GM18907 (cell line): ENCODE results near the gene RFC4.
A peak's percentile ranks its signal among the peaks of the same experiment; 100 is the strongest.
"Not testable (repeated sequence)": the region's sequence is repeated elsewhere in the genome, so short reads cannot be mapped to it uniquely, and the experiment has no call there.

ENCODE experiments used
- ATAC-seq: cut with Tn5 transposase; IDR thresholded peaks from one replicate; pipeline ENCODE4 v1.9.1; 2021; ENCODE audit warnings: mild to moderate bottlenecking, moderate library complexity; ENCODE audit not compliant: unreplicated experiment

RFC4 gene, protein sequence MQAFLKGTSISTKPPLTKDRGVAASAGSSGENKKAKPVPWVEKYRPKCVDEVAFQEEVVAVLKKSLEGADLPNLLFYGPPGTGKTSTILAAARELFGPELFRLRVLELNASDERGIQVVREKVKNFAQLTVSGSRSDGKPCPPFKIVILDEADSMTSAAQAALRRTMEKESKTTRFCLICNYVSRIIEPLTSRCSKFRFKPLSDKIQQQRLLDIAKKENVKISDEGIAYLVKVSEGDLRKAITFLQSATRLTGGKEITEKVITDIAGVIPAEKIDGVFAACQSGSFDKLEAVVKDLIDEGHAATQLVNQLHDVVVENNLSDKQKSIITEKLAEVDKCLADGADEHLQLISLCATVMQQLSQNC

DNA sequence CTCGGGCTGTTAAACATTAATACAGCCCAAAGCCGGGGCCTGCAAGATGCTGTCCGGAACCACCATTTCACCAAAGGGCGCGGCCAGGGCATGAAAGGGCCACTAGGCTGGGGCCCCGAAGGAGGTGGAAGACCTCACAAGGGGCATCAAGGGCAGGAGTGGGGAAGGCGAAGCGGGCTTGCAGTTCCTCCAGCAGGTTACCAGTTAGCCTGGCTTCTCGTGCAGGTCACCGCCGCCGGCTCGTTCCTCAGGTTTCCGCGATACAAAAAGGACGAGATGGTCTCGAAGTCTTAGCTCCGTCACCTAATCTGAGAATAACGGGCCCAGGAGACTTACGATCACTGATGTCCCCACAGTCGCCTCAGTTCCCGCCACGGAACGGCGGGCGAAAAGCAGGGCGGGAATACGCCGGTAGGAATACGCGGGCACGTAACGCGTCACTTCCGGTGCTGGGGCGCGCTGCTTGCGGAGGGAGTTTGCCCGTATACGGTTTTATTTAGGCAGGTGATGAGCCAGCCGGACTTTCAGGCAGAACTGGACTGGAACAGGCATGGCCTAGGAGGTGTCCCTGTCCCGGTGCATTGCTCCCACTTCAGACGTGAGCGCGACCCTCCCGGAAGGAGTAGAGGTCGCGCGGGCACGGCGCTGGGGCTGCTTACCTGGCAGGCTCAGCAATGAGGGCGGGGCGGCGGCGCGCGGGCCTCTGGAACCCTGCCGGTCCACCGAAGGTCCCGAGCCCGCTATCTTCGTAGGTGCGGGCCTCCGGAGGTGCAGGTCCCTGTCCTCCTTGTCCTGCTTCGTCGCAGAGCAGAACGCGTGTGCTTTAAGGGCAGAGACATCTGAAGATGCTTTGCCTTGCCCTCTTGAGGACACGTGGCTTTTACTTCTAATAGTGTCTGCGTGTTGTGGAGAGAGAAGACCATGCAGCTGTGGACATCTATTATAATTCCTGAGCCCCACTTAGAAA is at the start of gene RFC4:
TSS of gene RFC4 (minus strand) at position 394 of the 967 bp plus-strand sequence. CDS start 1,769 bp downstream, outside the sequence.
- ATAC-seq, result peak; percentile 93

GRCh38 chr3:186854954-186855353 is 48.7 kb upstream of the RFC4 start:
- no peak for ATAC-seq

DNA sequence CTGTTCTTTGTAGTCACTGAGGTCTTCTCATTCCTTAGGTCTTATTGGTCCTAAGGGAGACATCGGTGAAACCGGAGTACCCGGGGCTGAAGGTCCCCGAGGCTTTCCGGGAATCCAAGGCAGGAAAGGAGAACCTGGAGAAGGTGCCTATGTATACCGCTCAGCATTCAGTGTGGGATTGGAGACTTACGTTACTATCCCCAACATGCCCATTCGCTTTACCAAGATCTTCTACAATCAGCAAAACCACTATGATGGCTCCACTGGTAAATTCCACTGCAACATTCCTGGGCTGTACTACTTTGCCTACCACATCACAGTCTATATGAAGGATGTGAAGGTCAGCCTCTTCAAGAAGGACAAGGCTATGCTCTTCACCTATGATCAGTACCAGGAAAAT is 47.9 kb upstream of the RFC4 start:
- ATAC-seq, result no peak

GRCh38 chr3:186852994-186853393 is 46.7 kb upstream of the RFC4 start:
- ATAC-seq, result no peak

GRCh38 chr3:186851835-186852234 is 45.6 kb upstream of the RFC4 start:
- not testable (repeated sequence) for ATAC-seq

DNA sequence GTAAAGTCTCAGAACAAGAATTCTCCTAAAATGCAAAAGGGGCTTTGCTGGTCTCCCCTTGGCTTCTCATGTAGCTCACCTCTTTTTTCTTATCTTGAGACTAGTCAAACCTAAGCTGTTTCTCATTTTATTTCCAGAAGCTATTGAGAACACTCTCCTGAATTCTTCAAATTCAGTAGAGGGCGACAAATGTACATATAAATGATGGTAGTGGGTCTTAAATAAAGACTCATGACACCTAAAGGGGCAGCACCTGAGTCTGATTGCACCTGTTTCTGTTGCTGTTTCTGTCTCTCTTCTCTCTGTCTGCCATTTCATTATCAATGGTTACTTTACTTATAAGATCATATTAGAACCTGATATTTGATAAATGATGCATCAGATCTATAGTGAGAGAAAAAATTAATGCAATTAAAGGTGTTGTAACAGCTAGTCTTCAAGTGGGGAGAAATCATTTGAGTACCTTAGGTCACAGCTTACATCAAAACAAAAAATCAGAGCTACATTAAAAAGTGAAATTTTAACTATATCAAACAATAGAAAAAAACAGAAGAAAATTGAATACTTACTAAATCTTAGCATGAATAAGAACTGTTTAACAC is 43.2 kb upstream of the RFC4 start:
- no peak for ATAC-seq

GRCh38 chr3:186847437-186847836 is 41.2 kb upstream of the RFC4 start:
- ATAC-seq, result no peak

- no peak for ATAC-seq
Observed at GRCh38 chr3:186845756-186846155, 39.5 kb upstream of the RFC4 start.

GRCh38 chr3:186844908-186845307 is 38.6 kb upstream of the RFC4 start:
- ATAC-seq, result no peak

GRCh38 chr3:186843039-186843432 is 36.8 kb upstream of the RFC4 start:
- no peak for ATAC-seq

- no peak for ATAC-seq
Observed at GRCh38 chr3:186842426-186843038, 36.2 kb upstream of the RFC4 start, which contains the start of gene ADIPOQ. Gene ADIPOQ, plus strand, starts transcription at chr3:186842710. Its CDS starts 10,349 bp downstream, at chr3:186853059.

DNA sequence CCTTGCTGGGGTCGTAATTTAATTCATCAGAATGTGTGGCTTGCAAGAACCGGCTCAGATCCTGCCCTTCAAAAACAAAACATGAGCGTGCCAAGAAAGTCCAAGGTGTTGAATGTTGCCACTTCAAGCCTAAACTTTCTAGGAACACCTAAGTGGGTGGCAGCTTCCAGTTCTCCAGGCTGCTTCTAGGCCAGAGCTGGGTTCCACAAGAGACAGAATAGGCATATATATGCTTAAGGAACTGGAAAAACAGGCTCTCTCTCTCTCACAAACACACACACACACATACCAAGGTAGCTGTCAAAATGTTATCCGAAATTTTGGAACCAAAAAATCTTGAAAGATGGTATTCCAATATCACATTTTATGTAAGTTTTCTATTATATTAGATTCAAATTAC is 35.3 kb upstream of the RFC4 start:
- no peak for ATAC-seq

DNA sequence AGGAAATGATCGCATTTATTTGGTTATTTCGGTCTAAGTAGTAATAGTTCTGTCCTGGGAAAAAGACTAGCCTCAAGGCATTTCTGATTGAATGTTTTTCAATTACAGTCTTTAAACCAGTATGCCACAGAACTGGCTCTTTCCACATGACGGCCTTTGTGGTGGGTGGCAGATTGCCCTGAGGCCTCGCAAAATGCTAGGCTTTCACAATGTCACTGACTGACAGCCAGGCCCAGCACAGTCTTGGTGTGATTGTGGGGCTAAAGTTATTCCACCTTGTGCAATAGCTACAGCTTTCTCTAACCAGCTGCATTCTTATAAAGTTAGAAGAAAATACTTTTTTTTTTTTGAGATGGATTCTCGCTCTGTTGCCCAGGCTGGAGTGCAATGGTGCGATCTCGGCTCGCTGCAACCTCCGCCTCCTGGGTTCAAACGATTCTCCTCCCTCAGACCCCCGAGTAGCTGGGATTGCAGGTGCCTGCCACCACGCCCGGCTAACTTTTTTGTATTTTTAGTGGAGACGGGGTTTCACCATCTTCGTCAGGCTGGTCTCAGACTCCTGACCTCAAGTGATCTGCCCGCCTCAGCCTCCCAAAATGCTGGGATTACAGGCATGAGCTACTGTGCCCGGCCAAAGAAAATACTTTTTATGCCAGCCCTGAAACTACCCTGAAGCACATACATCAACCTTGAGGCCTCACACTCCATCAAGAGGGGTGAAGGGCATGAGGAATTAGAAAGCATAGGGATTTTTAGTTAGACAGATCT is 33.8 kb upstream of the RFC4 start:
- no peak for ATAC-seq

DNA sequence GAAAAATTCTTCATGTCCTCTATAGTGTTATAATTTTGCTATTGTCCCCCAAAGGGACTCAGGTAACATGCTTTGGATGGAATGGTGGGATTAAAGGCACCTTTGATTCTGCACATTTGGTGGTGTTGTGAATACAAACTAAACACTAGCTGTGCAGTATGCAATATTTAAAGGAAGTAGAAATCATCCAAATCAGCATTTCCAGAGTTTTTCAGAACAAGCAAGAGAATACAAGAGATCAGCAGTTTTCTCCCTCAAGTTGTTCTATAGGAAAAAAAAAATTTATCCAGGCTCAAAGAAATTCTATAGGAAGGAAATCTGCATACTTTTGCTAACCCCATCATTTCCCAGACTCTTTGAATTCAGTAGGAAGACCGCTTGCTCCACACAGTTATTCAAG is 26.0 kb upstream of the RFC4 start:
- no peak for ATAC-seq

DNA sequence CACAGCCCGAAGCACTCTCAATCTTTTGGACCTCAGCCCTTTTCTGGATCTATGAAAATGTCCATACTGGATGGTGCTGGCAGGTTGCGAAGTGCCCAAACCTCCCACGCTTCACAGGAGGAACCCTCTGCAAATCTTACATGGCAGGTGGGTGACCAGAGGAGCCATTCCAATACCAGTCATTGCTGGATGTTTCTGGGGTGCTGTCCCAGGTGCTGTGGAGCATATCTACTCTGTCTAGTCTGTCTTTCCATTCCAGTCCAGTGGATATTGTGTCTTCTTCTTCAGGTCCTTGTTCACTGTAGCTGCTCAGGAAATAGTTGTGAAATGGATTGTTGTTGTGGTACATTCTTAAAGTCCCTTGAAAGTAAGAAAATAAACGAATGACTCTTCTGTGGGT is 25.5 kb upstream of the RFC4 start:
- no peak for ATAC-seq

DNA sequence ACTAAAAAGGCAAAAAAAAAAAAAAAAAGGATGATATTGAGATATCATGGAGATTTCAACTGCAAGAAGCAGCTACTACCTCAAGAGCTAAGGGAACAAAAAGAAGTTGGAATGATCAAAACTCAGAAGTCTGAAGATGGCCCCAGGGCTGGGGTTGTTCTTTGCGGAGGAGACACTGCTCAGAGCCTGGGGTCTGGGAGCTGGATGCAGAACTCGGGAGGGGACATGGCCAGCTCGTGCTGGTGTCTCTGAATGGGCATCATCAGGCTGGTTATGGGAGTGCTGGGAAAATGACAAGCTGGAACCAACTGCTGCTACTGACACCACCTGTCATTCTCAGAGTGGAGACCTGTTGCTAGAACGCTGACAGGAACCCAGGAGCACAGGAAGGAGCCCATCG is 22.1 kb upstream of the RFC4 start:
- no peak for ATAC-seq

GRCh38 chr3:186826976-186827857 is 20.9 kb upstream of the RFC4 start:
- ATAC-seq, result peak; percentile 82

DNA sequence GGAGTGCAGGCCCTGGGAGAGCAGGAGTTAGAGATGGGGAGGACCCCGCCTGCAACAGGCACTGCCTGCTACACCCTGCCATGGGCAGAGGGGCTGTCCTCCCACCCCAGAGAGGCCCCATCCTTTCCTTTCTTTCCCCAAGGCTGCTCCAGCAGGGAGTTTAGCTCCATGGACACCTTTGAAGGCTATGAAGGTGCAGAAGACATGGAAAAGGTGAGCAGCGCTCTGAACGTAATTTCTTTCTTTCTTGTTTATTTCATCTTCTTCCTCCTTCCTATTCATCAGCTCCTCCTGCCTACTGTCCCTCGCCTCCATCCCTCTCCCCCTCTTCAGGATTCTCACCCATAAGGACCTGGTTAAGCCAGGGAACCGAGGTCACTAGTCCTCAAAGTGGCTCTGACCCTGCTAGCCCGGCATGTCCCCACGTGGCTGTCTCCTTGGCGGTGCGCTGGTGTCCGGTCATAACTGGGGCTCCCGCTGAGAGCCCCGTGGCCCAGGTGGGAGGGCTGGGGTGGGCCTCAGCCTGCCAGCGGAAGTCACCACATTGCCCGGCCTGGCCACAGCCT is 20.2 kb upstream of the RFC4 start:
- no peak for ATAC-seq

- ATAC-seq, result no peak
Observed at GRCh38 chr3:186825872-186826409, 19.7 kb upstream of the RFC4 start.
